Measurements from ENCODE around the gene ERCC6L.

ERCC6L gene, protein sequence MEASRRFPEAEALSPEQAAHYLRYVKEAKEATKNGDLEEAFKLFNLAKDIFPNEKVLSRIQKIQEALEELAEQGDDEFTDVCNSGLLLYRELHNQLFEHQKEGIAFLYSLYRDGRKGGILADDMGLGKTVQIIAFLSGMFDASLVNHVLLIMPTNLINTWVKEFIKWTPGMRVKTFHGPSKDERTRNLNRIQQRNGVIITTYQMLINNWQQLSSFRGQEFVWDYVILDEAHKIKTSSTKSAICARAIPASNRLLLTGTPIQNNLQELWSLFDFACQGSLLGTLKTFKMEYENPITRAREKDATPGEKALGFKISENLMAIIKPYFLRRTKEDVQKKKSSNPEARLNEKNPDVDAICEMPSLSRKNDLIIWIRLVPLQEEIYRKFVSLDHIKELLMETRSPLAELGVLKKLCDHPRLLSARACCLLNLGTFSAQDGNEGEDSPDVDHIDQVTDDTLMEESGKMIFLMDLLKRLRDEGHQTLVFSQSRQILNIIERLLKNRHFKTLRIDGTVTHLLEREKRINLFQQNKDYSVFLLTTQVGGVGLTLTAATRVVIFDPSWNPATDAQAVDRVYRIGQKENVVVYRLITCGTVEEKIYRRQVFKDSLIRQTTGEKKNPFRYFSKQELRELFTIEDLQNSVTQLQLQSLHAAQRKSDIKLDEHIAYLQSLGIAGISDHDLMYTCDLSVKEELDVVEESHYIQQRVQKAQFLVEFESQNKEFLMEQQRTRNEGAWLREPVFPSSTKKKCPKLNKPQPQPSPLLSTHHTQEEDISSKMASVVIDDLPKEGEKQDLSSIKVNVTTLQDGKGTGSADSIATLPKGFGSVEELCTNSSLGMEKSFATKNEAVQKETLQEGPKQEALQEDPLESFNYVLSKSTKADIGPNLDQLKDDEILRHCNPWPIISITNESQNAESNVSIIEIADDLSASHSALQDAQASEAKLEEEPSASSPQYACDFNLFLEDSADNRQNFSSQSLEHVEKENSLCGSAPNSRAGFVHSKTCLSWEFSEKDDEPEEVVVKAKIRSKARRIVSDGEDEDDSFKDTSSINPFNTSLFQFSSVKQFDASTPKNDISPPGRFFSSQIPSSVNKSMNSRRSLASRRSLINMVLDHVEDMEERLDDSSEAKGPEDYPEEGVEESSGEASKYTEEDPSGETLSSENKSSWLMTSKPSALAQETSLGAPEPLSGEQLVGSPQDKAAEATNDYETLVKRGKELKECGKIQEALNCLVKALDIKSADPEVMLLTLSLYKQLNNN

DNA sequence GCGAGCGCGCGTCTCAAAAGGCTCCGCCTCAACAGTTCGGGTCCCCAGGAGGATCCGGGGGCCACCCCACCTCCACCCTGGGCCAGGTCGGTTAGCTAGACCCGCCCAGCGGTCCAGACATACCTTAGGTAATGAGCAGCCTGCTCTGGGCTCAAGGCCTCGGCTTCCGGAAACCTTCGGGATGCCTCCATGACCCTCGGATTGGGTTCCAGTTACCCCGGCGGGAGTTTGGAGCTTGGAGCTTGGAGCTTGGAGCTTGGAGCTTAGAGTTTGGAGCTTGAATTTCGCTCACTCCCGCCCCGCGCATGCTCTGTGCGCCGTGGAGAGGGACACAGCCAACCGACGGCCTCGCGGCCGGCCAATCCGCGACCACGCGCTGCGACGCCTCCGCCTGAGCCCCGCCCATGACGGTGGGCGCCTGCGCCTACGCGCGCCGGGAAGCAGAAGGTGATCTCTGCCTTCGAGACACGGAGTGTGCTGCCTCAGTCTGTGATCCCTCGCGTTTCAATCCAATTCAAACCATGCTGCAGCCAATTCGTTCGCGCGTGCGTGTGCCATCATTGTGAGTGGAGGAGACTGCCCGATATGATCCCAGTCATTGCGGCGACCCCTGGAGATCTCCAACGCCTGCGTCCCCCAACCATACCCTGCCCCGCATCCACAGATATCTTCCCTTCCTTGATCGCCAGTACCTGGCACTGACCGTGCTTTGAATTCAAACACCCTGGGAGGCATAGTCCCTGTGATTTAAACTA, at the start of gene ERCC6L:
TSS of gene ERCC6L (minus strand) at position 307 of the 755 bp plus-strand sequence. CDS start at position 191, 116 bp downstream.
- DNase-seq (ENCODE audit: low read depth in 2 of 2), result peak; percentile 62 to 63

DNA sequence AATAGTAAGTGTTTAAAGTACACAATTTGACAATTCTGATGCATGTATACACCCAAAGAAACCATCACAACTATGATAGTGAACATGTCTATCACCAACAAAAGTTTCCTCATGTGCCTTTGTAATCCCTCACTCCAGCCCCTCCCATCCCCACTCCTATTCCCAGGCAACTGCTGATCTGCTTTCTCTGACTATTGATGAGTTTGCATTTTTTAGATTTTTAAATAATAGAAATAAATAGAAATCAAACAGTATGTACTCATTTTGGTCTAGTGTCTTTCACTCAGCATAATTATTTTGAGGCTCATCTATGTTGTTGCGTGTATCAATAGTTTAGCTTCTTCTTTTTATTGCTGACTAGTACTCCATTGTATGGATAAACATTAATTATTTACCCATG, 43.5 kb upstream of the ERCC6L start:
- DNase-seq (ENCODE audit: low read depth in 2 of 2), result no peak

DNA sequence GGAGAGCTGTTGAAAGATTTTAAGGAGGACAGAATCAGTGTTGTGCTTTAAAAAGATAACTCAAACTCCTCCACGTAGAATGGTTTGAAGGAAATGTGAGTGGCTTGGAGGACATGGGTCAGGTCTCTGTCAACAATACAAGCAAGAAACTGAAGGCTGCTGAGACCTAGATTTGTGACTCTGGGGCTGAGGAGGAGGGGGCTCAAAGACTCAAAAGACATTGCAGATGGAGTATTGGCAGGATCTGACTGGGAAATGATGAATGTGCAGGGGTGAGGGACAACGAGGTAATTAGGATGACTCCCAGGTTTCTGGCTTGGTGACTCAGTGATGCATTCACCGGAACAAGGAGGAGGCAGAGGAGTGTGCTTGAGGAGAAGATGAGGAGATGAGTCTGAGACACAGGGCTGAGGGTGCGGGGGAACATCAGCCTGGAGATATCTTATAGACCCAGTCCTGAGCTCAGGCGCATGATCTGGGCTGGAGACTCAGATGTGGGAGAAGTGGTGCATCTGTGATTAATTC, 41.6 kb upstream of the ERCC6L start:
- DNase-seq (ENCODE audit: low read depth in 2 of 2), result no peak

DNA sequence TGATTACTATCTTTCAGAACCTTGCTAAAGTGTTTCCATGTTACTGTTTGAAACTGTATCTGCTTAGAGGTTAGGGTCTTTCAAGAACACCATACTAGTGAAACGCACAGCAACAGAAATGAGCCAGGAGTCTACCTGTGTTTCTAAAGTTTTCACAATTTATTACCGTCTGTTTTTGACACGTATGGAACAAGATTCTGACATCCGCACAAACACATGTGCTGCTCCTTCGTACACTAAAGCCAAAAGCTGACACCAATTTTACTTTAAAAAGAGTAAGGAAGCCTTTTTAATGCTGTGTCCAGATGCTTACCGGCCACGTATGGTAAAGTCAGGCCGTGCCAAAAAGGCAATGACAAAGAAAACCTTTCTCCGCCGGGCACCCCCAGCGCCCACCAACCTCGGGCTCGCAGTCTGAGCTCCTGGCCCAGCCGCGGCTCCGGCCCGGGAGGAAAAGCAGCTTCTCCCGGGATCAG, 37.7 kb upstream of the ERCC6L start:
- no peak for DNase-seq (ENCODE audit: low read depth in 2 of 2)

DNA sequence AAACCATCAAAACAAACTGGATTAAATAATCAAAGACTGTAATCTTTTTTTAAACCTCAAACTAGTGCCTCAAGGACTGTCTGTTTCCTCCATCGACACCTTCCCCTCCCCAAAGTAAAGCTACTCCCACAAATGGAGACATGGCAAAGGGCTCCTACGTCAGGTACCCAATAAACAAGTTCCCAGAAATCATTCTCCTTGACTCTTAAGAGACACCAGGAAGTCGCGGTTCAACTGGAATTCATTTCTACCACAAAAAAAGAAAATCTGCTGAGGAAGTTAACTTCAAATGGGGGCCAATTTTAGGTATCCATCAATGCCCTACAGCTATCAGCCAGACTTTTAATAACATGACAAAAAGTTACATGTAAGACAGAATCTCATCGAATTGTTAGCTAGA, 35.7 kb upstream of the ERCC6L start:
- DNase-seq (ENCODE audit: low read depth in 2 of 2), result no peak

DNA sequence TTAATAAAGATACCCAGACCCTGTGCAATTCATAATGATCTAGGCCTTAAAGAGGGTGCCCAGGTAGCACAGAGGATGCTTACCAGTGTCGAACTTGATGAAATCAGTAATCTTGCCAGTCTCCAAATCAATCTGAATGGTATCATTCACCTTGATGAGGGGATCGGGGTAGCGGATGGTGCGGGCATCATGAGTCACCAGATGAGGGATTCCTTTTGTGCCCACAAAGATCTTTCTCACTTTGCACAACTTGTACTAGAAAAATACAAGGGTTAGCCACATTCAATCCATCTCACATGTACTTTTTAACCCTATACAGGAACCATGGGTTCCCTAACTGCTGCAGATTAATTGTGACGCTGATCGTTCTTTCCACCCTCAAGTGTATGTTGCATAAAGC, 34.9 kb upstream of the ERCC6L start:
- DNase-seq (ENCODE audit: low read depth in 2 of 2), result no peak

DNA sequence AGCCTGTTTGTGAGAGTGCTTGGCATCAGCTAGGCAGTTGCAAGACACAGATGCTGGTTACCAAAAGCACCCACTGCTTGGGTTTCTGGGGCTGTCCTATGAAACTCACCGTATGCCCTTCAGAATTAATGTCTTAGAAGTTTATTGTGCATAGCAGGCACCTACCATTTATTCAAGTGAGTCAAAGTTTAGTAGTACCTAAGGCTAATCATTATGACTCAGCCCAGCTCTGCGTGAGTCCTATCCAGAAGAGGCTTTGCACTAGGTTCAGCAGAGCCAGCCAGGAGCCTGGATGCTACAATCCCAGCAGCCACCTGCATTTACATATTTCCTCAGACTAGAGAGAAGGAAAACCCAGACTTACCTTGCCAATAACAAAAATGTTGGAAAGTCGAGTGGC, 34.0 kb upstream of the ERCC6L start:
- no peak for DNase-seq (ENCODE audit: low read depth in 2 of 2)

DNA sequence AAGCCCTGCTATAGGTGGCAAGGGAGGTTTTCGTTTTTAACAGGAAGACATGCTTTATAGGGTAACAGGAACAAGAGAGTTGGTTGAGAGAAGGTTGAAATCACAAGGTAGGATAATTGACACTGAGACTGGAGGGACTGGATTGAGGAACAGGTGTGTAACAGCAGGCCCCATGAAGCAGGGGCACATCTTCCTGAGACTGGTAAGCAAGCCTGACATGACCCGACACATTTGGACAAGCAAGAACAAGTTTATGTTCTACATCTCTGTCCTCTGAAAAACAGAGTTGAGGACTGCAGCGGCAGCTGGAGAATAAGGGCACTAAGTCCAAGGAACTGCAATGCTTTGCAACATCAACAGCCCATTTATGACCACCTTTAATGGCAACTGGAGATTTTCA, 33.0 kb upstream of the ERCC6L start:
- no peak for DNase-seq (ENCODE audit: low read depth in 2 of 2)

DNA sequence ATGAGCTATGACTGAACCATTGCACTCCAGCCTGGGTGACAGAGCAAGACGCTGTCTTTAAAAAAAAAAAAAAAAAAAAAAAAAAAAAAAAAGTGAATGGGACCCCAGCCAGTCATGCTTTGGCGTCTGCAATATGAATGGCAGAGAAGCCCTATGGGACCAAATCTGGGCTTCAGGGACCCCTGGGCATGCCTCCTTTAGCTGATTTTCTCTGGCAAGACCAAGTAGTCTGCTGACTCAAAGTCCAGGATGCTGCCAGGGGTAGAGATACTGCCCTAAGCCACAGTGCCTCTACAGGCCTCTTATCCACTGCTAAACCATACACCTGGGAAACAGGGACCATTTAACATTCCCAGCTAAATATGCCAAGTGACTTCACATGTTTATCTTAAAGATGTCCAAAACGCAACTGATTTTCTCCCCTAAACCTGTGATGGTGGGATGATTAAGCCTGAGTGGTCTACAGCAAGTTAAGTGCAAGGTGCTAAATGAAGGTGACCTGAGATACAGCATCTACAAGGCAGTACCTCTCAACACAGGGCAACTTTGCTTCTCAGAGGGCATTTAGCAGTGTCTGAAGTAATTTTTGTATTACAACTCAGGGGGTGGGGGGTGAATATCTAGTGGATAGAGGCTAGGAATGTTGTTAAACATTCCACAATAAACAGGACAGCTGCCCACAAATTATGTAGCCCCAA, 32.4 kb upstream of the ERCC6L start:
- DNase-seq (ENCODE audit: low read depth in 2 of 2), result no peak

DNA sequence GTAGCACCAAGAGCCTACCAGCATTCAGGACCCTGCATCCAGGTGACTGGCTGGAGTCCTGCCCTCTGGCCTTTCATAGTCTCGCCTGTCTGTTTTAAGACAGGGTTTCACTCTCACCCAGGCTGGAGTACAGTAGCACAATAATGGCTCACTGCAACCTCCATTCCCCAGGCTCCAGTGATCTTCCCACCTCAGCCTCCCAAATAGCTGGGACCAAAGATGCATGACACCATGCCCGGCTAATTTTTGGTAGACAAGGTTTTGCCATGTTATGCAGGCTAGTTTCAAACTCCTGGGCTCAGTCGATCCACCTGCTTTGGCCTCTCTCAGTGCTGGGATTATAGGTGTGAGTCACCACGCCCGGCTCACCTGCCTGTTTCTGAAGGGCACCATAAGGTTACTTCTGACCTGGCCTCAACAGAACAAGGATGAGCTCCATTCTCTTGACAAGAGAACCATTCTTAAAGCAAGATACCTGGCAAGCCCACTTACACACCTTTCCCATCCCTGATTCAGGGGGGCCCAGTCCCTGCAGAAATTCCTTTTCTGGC, 31.6 kb upstream of the ERCC6L start:
- no peak for DNase-seq (ENCODE audit: low read depth in 2 of 2)

DNA sequence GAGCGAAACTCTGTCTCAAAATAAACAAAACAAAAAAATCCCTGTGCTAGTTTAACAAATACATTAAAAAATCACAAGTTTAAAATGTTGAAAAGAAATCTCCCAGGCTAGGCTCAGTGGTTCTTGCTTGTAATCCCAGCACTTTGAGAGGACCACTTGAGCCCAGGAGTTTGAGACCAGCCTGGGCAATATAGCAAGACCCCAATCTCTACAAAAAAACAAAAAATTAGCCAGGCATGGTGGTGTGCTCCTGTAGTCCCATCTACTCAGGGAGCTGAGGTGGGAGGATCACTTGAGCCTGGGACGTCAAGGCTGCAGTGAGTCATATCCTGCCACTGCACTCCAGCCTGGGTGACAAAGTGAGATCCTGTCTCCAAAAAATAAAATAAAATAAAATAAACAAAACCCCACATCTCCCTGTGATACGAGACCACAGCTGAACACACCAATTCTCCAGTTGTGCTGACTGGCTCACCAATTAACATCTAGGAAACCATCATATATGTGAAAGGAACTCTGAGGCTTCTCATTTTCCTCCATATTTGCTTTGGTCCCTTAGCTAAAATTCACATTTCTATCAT, 30.9 kb upstream of the ERCC6L start:
- no peak for DNase-seq (ENCODE audit: low read depth in 2 of 2)

DNA sequence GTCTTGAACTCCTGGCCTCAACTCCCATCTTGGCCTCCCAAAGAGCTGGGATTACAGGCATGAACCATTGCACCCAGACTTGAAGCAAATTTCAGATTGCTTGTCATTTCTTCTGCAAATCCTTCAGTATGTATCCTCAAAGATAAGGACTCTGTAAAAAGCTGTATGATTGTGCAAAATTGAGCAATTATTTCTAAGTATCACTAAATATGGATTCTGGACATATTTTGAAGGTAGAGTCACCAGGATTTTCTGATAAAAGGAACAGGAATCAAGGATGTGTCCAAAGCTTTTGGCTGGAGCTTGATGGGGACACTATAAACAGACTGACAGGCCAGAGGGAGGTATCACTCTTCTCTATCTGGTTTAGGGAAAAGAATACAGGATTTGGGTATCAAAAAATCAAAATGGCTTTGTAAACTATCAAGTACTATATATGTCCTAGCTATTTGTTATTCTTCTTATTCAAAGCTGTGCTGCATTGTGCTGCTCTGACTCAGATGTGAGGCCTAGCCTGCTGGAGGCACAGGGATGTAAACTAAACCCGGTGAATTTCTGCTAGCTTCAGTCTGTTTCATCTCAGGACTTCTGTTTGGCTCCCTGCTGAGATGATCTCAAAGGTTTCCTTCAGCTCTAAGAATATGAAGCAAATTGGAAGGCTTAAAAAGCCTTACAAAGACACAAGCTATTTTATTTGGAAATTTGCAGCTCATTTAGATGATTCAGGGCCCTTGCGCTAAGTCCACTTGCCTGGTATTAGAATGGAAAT, 30.0 kb upstream of the ERCC6L start:
- DNase-seq (ENCODE audit: low read depth in 2 of 2), result peak in 1 of 2 experiments; percentile 24

DNA sequence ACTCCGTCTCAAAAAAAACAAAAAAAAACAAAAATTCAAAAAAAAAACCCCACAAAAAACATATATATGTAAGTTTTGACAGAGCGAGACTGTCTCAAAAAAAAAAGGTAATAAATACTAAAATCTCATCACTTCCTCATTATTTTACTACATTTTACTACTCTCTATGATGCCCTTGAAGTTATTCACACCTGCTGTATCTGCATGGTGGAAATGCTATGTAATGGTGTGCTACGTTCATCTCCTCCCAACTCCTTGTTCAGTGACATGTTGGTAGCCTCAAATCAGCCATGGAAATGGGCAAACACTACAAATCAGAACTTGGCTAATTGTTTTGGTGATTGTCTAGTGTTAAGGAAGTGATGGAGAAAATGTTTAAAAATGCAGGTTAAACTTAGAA, 26.4 kb upstream of the ERCC6L start:
- no peak for DNase-seq (ENCODE audit: low read depth in 2 of 2)

DNA sequence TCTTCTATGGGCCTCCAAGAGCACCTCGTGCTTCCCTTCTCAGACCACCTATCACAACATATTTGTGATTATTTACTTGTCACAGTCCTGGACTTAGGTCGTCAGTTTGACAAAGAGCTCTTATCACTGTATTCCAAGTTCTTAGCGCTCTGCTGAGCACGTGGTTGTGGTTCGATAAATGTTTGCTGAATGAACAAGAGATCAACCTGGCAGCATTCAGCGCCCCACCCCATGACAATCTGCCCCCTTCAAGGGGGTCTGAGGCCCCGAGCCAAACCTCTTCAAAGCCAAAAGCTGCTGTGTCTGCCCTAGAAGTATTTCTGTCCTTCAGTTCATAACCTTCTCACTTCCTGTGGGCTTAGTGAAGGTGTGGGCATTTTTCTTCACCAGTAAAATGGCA, 23.2 kb upstream of the ERCC6L start:
- no peak for DNase-seq (ENCODE audit: low read depth in 2 of 2)

DNA sequence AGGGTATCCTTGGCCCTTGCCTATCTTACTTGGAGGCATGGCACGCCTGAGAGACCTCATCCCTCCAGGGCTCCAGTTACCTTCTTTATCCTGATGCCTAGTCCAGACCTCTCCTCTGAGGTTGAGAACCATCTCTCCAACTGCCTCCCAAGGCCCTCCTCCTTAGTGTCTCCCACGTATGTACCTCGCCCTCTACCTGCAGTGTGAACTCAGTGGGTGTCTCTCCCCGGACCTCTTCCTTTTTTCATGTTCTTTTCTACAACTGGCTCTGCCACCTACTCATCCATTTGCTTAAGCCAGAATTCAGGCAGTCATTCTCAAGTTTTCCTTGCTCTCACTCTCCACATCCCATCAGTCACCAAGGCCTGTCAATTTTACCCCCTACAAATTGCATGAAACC, 21.6 kb upstream of the ERCC6L start:
- DNase-seq (ENCODE audit: low read depth in 2 of 2), result no peak

DNA sequence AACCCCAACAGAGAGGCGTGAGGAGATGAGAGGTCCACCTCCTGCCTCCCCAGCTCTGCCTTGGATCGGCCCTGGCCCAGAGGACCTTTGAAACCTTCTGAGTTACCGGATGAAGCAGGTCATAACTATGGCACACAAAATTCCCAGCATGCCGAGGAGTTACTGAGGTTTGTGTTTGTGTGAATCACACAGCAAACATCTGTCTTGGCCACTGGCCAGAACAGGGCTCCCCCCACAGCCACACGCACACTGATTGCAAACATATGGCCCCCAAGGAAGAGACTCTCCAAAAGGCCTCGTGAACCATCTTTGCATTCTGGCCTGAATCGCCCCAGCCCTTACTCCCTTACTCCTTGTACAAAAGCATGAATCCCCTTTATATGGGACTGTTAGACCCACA, 19.3 kb upstream of the ERCC6L start:
- DNase-seq (ENCODE audit: low read depth in 2 of 2), result peak; percentile 70 to 72

DNA sequence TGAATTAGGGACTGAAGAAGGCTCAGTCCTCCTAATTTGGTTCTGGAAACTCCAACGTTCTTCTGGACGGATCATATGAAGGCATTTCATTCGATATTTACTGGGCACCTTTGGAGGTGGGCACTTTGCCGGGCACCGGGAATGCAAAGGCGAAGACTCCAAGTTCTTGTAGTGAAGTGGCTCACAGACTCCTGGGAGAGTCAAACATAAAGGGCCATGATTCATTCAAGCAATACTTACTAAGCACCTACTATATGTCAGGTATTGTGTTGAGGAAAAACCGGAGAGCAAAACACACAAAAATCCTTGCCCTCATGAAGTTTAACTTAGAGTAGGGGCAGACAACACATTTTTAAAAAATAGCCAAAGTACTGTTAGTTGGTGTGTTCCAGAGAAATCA, 17.0 kb upstream of the ERCC6L start:
- DNase-seq (ENCODE audit: low read depth in 2 of 2), result no peak

DNA sequence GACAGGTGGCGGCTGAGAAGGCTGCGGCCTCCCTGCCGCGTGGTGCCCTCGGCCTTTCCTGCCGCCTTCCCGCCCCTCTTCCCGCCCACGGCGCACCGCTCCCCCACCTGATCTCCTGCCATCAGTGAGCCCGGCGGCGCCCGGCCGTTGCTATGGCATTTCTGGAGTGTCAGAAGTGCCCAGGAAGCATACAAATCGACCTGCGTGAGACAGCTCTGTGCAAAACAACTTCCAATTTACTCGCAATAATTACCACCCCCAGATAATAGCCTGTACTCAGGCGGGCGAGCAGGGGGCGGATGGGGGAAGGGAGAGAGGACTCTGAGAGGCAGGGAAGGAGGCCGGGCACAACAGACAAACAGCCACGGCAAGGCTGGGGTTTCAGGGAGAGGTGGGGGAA, 16.6 kb upstream of the ERCC6L start:
- no peak for DNase-seq (ENCODE audit: low read depth in 2 of 2)

DNA sequence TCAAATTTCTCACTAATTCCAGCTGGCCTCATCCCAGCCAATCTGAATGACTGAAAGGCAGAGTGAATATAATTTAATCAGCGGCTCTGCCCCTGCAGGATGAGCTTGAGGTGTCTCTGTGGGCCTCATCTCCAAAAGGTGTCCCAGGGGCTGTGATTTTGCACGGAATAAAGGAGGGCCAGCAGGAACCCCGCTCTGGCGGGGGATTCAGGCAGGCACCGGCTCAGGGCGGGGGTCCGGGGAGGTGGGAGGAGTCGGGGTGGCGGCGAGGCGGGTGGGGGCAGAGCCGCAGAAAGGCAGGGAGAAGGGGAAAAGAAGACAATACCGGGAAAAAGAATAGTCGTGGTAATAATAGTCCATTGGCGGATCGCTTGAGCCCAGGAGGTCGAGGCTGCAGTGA, 16.0 kb upstream of the ERCC6L start:
- no peak for DNase-seq (ENCODE audit: low read depth in 2 of 2)
